ENCODE results near the gene TTC7B. TPM values are rescaled to one million over a fixed set of nuclear protein-coding genes. Genes with fewer than 3 reads are reported as not detected.
A peak's percentile ranks its signal among the peaks of the same experiment; 100 is the strongest.

TTC7B gene
- total and polyA plus RNA-seq, 7 donors = 5.5 to 70.9 (median 46.8) TPM

- H3K4me1 ChIP-seq = peaks cover 0 to 38% (median 32%) of the 10 kb centered on the region in 4 donors
- H3K27ac ChIP-seq = peak overlapping the region in 2 of 4 donors; percentile 29 to 40
- H3K4me3 ChIP-seq = no peak overlapping the region
- H3K27me3 ChIP-seq = no peaks in the 10 kb centered on the region
- H3K36me3 ChIP-seq = no peaks in the 10 kb centered on the region
- intact Hi-C loops (cut with DNase I) = no loop called here
- DNase-seq = no peak
- TF ChIP-seq POLR2AphosphoS5 (IDR thresholded peaks at IDR 0.05) = no peak
- 77 to 85% methylated on average over 2 of the region's 2 CpGs for WGBS, 2 donors
- no peaks in the 10 kb centered on the region for H3K9me3 ChIP-seq
Observed at GRCh38 chr14:90632871-90633270, 183.4 kb downstream of the TTC7B start.

- intact Hi-C loops (cut with DNase I) = no loop called here
- Histone ChIP-seq H3K36me3 (no peaks in the 10 kb centered on the region), H3K27me3 (no peaks in the 10 kb centered on the region), H3K27ac (peak overlapping the region in 2 of 4 donors; percentile 29 to 40), H3K4me1 (peaks cover 0 to 43% (median 37%) of the 10 kb centered on the region in 4 donors), H3K4me3 (no peak overlapping the region), H3K9me3 (no peaks in the 10 kb centered on the region)
- TF ChIP-seq POLR2AphosphoS5 (IDR thresholded peaks at IDR 0.05) (no peak), CTCF (IDR thresholded peaks at IDR 0.05) (no peak), EP300 (IDR thresholded peaks at IDR 0.05) (no peak), POLR2A (IDR thresholded peaks at IDR 0.05) (no peak)
- DNase-seq = no peak
- 78 to 94% methylated on average over 3 of the region's 3 CpGs for WGBS, 2 donors
Observed at GRCh38 chr14:90632451-90632850, 183.8 kb downstream of the TTC7B start.

GRCh38 chr14:90630171-90630806 lies 185.9 kb downstream of the TTC7B start:
- no peak for DNase-seq
- Histone ChIP-seq H3K4me1 (peaks cover 0 to 64% (median 52%) of the 10 kb centered on the region in 4 donors), H3K27me3 (no peaks in the 10 kb centered on the region), H3K36me3 (no peaks in the 10 kb centered on the region), H3K27ac (peak overlapping the region; percentile 2 to 84 (median 76)), H3K4me3 (no peak overlapping the region), H3K9me3 (no peaks in the 10 kb centered on the region)
- 77 to 81% methylated on average over 12 of the region's 12 CpGs for WGBS, 2 donors
- intact Hi-C loops (cut with DNase I) = no loop called here
- TF ChIP-seq CTCF (IDR thresholded peaks at IDR 0.05) (no peak), POLR2AphosphoS5 (IDR thresholded peaks at IDR 0.05) (peak in 1 of 4 donors; percentile 37)

GRCh38 chr14:90629471-90629870 lies 186.8 kb downstream of the TTC7B start:
- H3K4me3 ChIP-seq = no peak overlapping the region
- H3K4me1 ChIP-seq = peaks cover 0 to 66% (median 60%) of the 10 kb centered on the region in 4 donors
- 50 to 74% methylated on average over 9 of the region's 9 CpGs for WGBS, 2 donors
- no peaks in the 10 kb centered on the region for H3K9me3 ChIP-seq
- DNase-seq = no peak
- no peaks in the 10 kb centered on the region for H3K27me3 ChIP-seq
- H3K27ac ChIP-seq = peak overlapping the region in 3 of 4 donors; percentile 75 to 84 (median 77)
- no peaks in the 10 kb centered on the region for H3K36me3 ChIP-seq
- intact Hi-C loops (cut with DNase I) = loop anchor here (2.0 to 5.0 kb wide), 4 partner anchors 48 to 227 kb away; no protein-coding TSS in a partner anchor
- TF ChIP-seq CTCF (IDR thresholded peaks at IDR 0.05) (no peak), EP300 (IDR thresholded peaks at IDR 0.05) (no peak), POLR2AphosphoS5 (IDR thresholded peaks at IDR 0.05) (no peak), POLR2A (IDR thresholded peaks at IDR 0.05) (no peak)

- 87 to 90% methylated on average over 8 of the region's 8 CpGs for WGBS, 2 donors
- peak; percentile 76 for DNase-seq
- Histone ChIP-seq H3K27me3 (no peaks in the 10 kb centered on the region), H3K36me3 (no peaks in the 10 kb centered on the region), H3K4me3 (no peak overlapping the region), H3K4me1 (peaks cover 0 to 69% (median 65%) of the 10 kb centered on the region in 4 donors), H3K9me3 (no peaks in the 10 kb centered on the region), H3K27ac (peak overlapping the region; percentile 71 to 84 (median 76))
- intact Hi-C loops (cut with DNase I) = loop anchor here (2.0 to 5.0 kb wide), 4 partner anchors 48 to 227 kb away; no protein-coding TSS in a partner anchor
- no peak for TF ChIP-seq POLR2A (IDR thresholded peaks at IDR 0.05)
- TF ChIP-seq CTCF (IDR thresholded peaks at IDR 0.05) = no peak
- no peak for TF ChIP-seq EP300 (IDR thresholded peaks at IDR 0.05)
- TF ChIP-seq POLR2AphosphoS5 (IDR thresholded peaks at IDR 0.05) = peak in 2 of 4 donors; percentile 21 to 27
Observed at GRCh38 chr14:90628825-90629224, 187.4 kb downstream of the TTC7B start.
